Osteocyte (in vitro differentiated cells): Measurements from ENCODE around the gene GOLGA1. TPM values are rescaled to one million over a fixed set of nuclear protein-coding genes. Genes with fewer than 3 reads are reported as not detected.
A peak's percentile ranks its signal among the peaks of the same experiment; 100 is the strongest.
"Not testable (repeated sequence)": the region's sequence is repeated elsewhere in the genome, so short reads cannot be mapped to it uniquely, and the experiment has no call there.

ENCODE experiments used
- DNase-seq: peaks from one replicate; pipeline ENCODE4 v3.0.0; 2021; ENCODE audit warnings: mixed read lengths; ENCODE audit not compliant: unreplicated experiment; ENCODE audit errors: extremely low spot score
- H3K27ac Mint-ChIP-seq: one replicate; pipeline ENCODE4 v1.8.0; 2021; ENCODE audit warnings: mild to moderate bottlenecking, mixed read lengths; ENCODE audit not compliant: unreplicated experiment
- H3K27me3 Mint-ChIP-seq: one replicate; pipeline ENCODE4 v1.8.0; 2021; ENCODE audit warnings: mixed read lengths; ENCODE audit not compliant: unreplicated experiment
- H3K36me3 Mint-ChIP-seq: one replicate; pipeline ENCODE4 v1.8.0; 2021; ENCODE audit warnings: mixed read lengths; ENCODE audit not compliant: unreplicated experiment
- H3K4me1 Mint-ChIP-seq: one replicate; pipeline ENCODE4 v1.8.0; 2021; ENCODE audit warnings: mixed read lengths; ENCODE audit not compliant: unreplicated experiment
- H3K4me3 Mint-ChIP-seq: one replicate; pipeline ENCODE4 v1.8.0; 2021; ENCODE audit warnings: mild to moderate bottlenecking, moderate library complexity, mixed read lengths; ENCODE audit not compliant: unreplicated experiment
- H3K9me3 Mint-ChIP-seq: one replicate; pipeline ENCODE4 v1.8.0; 2021; ENCODE audit warnings: mixed read lengths; ENCODE audit not compliant: unreplicated experiment
- CTCF ChIP-seq: fragments of 200-600 bp; sonication (generic); IDR thresholded peaks from 2 replicates; pipeline ENCODE4 v1.5.0; 2021; ENCODE audit warnings: antibody characterized with exemption, mild to moderate bottlenecking, moderate library complexity
- total RNA-seq: library from RNA; stranded (reverse); gene quantifications from 2 replicates; pipeline ENCODE4 v1.2.1, GENCODE V29; 2021

GOLGA1 gene
- total RNA-seq, 1 donor from 2014 or later: 22.4 TPM

GRCh38 chr9:124973807-124974206 lies 32.9 kb upstream of the GOLGA1 start:
- Mint-ChIP-seq H3K9me3 (no peaks in the 10 kb centered on the region), H3K4me1 (no peaks in the 10 kb centered on the region), H3K36me3 (peaks cover 6% of the 10 kb centered on the region), H3K27me3 (no peaks in the 10 kb centered on the region), H3K4me3 (no peak overlapping the region), H3K27ac (no peak overlapping the region)
- no peak for DNase-seq
- TF ChIP-seq CTCF: no peak

- no peak overlapping the region for H3K27ac Mint-ChIP-seq
- DNase-seq: no peak
- H3K4me3 Mint-ChIP-seq: no peak overlapping the region
- peaks cover 11% of the 10 kb centered on the region for H3K36me3 Mint-ChIP-seq
- no peaks in the 10 kb centered on the region for H3K4me1 Mint-ChIP-seq
- no peaks in the 10 kb centered on the region for H3K9me3 Mint-ChIP-seq
- TF ChIP-seq CTCF: no peak
- H3K27me3 Mint-ChIP-seq: no peaks in the 10 kb centered on the region
These were observed 31.4 kb upstream of the GOLGA1 start for GRCh38 chr9:124972241-124972770.

GRCh38 chr9:124969401-124969800 lies 28.5 kb upstream of the GOLGA1 start:
- Mint-ChIP-seq H3K9me3 (no peaks in the 10 kb centered on the region), H3K27me3 (no peaks in the 10 kb centered on the region), H3K27ac (no peak overlapping the region), H3K36me3 (peaks cover 10% of the 10 kb centered on the region), H3K4me1 (no peaks in the 10 kb centered on the region), H3K4me3 (no peak overlapping the region)
- TF ChIP-seq CTCF: no peak
- DNase-seq: no peak

GRCh38 chr9:124968238-124968637 lies 27.4 kb upstream of the GOLGA1 start:
- no peak for DNase-seq
- Mint-ChIP-seq H3K9me3 (no peaks in the 10 kb centered on the region), H3K27me3 (no peaks in the 10 kb centered on the region), H3K4me1 (no peaks in the 10 kb centered on the region), H3K27ac (no peak overlapping the region), H3K36me3 (peaks cover 8% of the 10 kb centered on the region), H3K4me3 (no peak overlapping the region)
- TF ChIP-seq CTCF: no peak

GRCh38 chr9:124965775-124966568 lies 25.1 kb upstream of the GOLGA1 start:
- H3K27me3 Mint-ChIP-seq, DNase-seq, H3K4me3 Mint-ChIP-seq, H3K4me1 Mint-ChIP-seq, H3K36me3 Mint-ChIP-seq, H3K9me3 Mint-ChIP-seq: not testable (repeated sequence)
- peak overlapping the region; percentile 63 for H3K27ac Mint-ChIP-seq
